Breast epithelium (tissue), 3 donors: ENCODE results near the gene HIPK1.

Source experiments
- CTCF ChIP-seq, 3 donors: fragments of 450-650 bp; IDR thresholded peaks; one replicate each; pipeline ENCODE4 v1.5.1; 2016 to 2017; ENCODE audit warnings: antibody characterized with exemption in 3 of 3, mild to moderate bottlenecking in 3 of 3, moderate library complexity in 3 of 3
- POLR2AphosphoS5 ChIP-seq, 3 donors: sonication (generic); formaldehyde crosslinking; IDR thresholded peaks; one replicate each; pipeline ENCODE4 v1.6.1; 2017; ENCODE audit warnings: antibody characterized with exemption in 3 of 3

DNA sequence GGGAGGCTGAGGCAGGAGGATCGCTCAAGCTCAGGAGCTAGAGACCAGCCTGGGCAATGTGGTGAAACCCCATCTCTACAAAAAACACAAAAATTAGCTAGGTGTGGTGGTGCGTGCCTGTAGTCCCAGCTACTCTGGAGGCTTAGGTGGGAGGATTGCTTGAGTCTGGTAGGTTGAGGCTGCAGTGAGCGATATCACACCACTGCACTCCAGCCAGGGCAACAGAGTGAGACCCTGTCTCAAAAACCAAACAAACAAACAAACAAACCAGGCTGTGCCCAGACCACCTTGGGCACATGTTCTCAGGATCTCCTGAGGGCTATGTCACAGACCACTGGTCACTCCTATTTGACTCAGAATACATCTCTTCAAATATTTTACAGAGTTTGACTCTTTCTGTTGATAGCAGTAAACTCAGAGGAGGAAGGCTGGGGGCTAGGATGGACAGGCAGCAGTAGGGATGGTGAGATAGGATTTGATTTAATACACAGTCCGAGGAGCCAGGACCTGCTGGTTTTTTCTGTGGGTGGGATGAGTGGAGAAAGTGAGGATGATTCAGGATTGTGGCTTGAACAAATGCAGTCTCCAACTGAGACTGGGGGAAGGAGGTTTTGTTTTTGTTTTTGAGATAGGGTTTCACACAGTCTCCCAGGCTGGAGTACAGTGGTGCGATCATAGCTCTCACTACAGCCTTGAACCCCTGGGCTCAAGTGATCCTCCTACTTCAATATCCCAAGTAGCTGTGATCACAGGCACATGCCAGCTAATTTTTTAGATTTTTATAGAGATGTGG is 96.7 kb downstream of the HIPK1 start:
- no peak for TF ChIP-seq CTCF (IDR thresholded peaks at IDR 0.05)
- TF ChIP-seq POLR2AphosphoS5 (IDR thresholded peaks at IDR 0.05), result no peak
